ENCODE data around the gene FOXD3.

FOXD3 gene

GRCh38 chr1:63322114-63322943, at the start of gene FOXD3:
Gene FOXD3 (plus strand): TSS chr1:63322567. CDS start chr1:63323059, 492 bp downstream.
- no peaks in the 10 kb centered on the region for H3K36me3 ChIP-seq (ENCODE audit: insufficient read depth, low read length)
- H3K79me2 ChIP-seq (ENCODE audit: control insufficient read depth, insufficient read depth, low read length, unreplicated experiment) = no peaks in the 10 kb centered on the region
- H2AFZ ChIP-seq (ENCODE audit: low read length, unreplicated experiment) = peak within 1 kb of the TSS; percentile 66
- H3K27ac ChIP-seq (ENCODE audit: low read depth, low read length) = no peak within 1 kb of the TSS
- peak within 1 kb of the TSS; percentile 79 for H3K4me3 ChIP-seq (ENCODE audit: low read depth, low read length)
- no peaks in the 10 kb centered on the region for H3K4me1 ChIP-seq (ENCODE audit: control insufficient read depth, insufficient read depth, low read length, unreplicated experiment)
- peaks cover 97% of the 10 kb centered on the region for H3K27me3 ChIP-seq (ENCODE audit: insufficient read depth, low read length)

GRCh38 chr1:63272811-63273210, 49.6 kb upstream of the FOXD3 start:
- H3K36me3 ChIP-seq (ENCODE audit: insufficient read depth, low read length) = no peaks in the 10 kb centered on the region
- no peak overlapping the region for H2AFZ ChIP-seq (ENCODE audit: low read length, unreplicated experiment)
- no peaks in the 10 kb centered on the region for H3K79me2 ChIP-seq (ENCODE audit: control insufficient read depth, insufficient read depth, low read length, unreplicated experiment)
- H3K4me3 ChIP-seq (ENCODE audit: low read depth, low read length) = no peak overlapping the region
- H3K27ac ChIP-seq (ENCODE audit: low read depth, low read length) = no peak overlapping the region
- H3K27me3 ChIP-seq (ENCODE audit: insufficient read depth, low read length) = peaks cover 21% of the 10 kb centered on the region
- H3K4me1 ChIP-seq (ENCODE audit: control insufficient read depth, insufficient read depth, low read length, unreplicated experiment) = peaks cover 6% of the 10 kb centered on the region

GRCh38 chr1:63274371-63274770, 48.0 kb upstream of the FOXD3 start:
- no peak overlapping the region for H3K27ac ChIP-seq (ENCODE audit: low read depth, low read length)
- no peak overlapping the region for H2AFZ ChIP-seq (ENCODE audit: low read length, unreplicated experiment)
- H3K4me1 ChIP-seq (ENCODE audit: control insufficient read depth, insufficient read depth, low read length, unreplicated experiment) = peaks cover 1% of the 10 kb centered on the region
- no peaks in the 10 kb centered on the region for H3K36me3 ChIP-seq (ENCODE audit: insufficient read depth, low read length)
- peaks cover 21% of the 10 kb centered on the region for H3K27me3 ChIP-seq (ENCODE audit: insufficient read depth, low read length)
- H3K4me3 ChIP-seq (ENCODE audit: low read depth, low read length) = no peak overlapping the region
- no peaks in the 10 kb centered on the region for H3K79me2 ChIP-seq (ENCODE audit: control insufficient read depth, insufficient read depth, low read length, unreplicated experiment)

GRCh38 chr1:63274979-63275378, 47.4 kb upstream of the FOXD3 start:
- Histone ChIP-seq H2AFZ (ENCODE audit: low read length, unreplicated experiment) (no peak overlapping the region), H3K4me3 (ENCODE audit: low read depth, low read length) (no peak overlapping the region)

GRCh38 chr1:63276624-63277023, 45.7 kb upstream of the FOXD3 start:
- peaks cover 21% of the 10 kb centered on the region for H3K27me3 ChIP-seq (ENCODE audit: insufficient read depth, low read length)
- no peaks in the 10 kb centered on the region for H3K79me2 ChIP-seq (ENCODE audit: control insufficient read depth, insufficient read depth, low read length, unreplicated experiment)
- H3K4me1 ChIP-seq (ENCODE audit: control insufficient read depth, insufficient read depth, low read length, unreplicated experiment) = no peaks in the 10 kb centered on the region
- H3K27ac ChIP-seq (ENCODE audit: low read depth, low read length) = no peak overlapping the region
- H3K36me3 ChIP-seq (ENCODE audit: insufficient read depth, low read length) = no peaks in the 10 kb centered on the region
- H2AFZ ChIP-seq (ENCODE audit: low read length, unreplicated experiment) = no peak overlapping the region
- H3K4me3 ChIP-seq (ENCODE audit: low read depth, low read length) = no peak overlapping the region

More at GRCh38 chr1:63274979-63275378, 47.4 kb upstream of the FOXD3 start:
- no peak overlapping the region for H3K27ac ChIP-seq (ENCODE audit: low read depth, low read length)
- peaks cover 21% of the 10 kb centered on the region for H3K27me3 ChIP-seq (ENCODE audit: insufficient read depth, low read length)
- no peaks in the 10 kb centered on the region for H3K79me2 ChIP-seq (ENCODE audit: control insufficient read depth, insufficient read depth, low read length, unreplicated experiment)
- no peaks in the 10 kb centered on the region for H3K36me3 ChIP-seq (ENCODE audit: insufficient read depth, low read length)
- no peaks in the 10 kb centered on the region for H3K4me1 ChIP-seq (ENCODE audit: control insufficient read depth, insufficient read depth, low read length, unreplicated experiment)

- Histone ChIP-seq H3K79me2 (ENCODE audit: control insufficient read depth, insufficient read depth, low read length, unreplicated experiment) (no peaks in the 10 kb centered on the region), H3K27me3 (ENCODE audit: insufficient read depth, low read length) (peaks cover 21% of the 10 kb centered on the region), H3K36me3 (ENCODE audit: insufficient read depth, low read length) (no peaks in the 10 kb centered on the region), H3K4me3 (ENCODE audit: low read depth, low read length) (no peak overlapping the region), H2AFZ (ENCODE audit: low read length, unreplicated experiment) (no peak overlapping the region), H3K27ac (ENCODE audit: low read depth, low read length) (no peak overlapping the region), H3K4me1 (ENCODE audit: control insufficient read depth, insufficient read depth, low read length, unreplicated experiment) (no peaks in the 10 kb centered on the region)
Measured at GRCh38 chr1:63277195-63278192, 44.9 kb upstream of the FOXD3 start.

- H3K36me3 ChIP-seq (ENCODE audit: insufficient read depth, low read length) = no peaks in the 10 kb centered on the region
- H3K79me2 ChIP-seq (ENCODE audit: control insufficient read depth, insufficient read depth, low read length, unreplicated experiment) = no peaks in the 10 kb centered on the region
- no peak overlapping the region for H3K27ac ChIP-seq (ENCODE audit: low read depth, low read length)
- H3K4me3 ChIP-seq (ENCODE audit: low read depth, low read length) = no peak overlapping the region
- H3K4me1 ChIP-seq (ENCODE audit: control insufficient read depth, insufficient read depth, low read length, unreplicated experiment) = no peaks in the 10 kb centered on the region
- H2AFZ ChIP-seq (ENCODE audit: low read length, unreplicated experiment) = no peak overlapping the region
- 0 out of 2 replicates have a peak, but pooled peaks cover 2% of the 10 kb centered on the region for H3K27me3 ChIP-seq (ENCODE audit: insufficient read depth, low read length)
Measured at GRCh38 chr1:63281753-63282152, 40.6 kb upstream of the FOXD3 start.

- no peaks in the 10 kb centered on the region for H3K27me3 ChIP-seq (ENCODE audit: insufficient read depth, low read length)
- H2AFZ ChIP-seq (ENCODE audit: low read length, unreplicated experiment) = no peak overlapping the region
- no peaks in the 10 kb centered on the region for H3K36me3 ChIP-seq (ENCODE audit: insufficient read depth, low read length)
- H3K27ac ChIP-seq (ENCODE audit: low read depth, low read length) = no peak overlapping the region
- H3K4me3 ChIP-seq (ENCODE audit: low read depth, low read length) = no peak overlapping the region
- no peaks in the 10 kb centered on the region for H3K79me2 ChIP-seq (ENCODE audit: control insufficient read depth, insufficient read depth, low read length, unreplicated experiment)
- no peaks in the 10 kb centered on the region for H3K4me1 ChIP-seq (ENCODE audit: control insufficient read depth, insufficient read depth, low read length, unreplicated experiment)
Measured at GRCh38 chr1:63289135-63289534, 33.2 kb upstream of the FOXD3 start.

- no peaks in the 10 kb centered on the region for H3K79me2 ChIP-seq (ENCODE audit: control insufficient read depth, insufficient read depth, low read length, unreplicated experiment)
- no peaks in the 10 kb centered on the region for H3K4me1 ChIP-seq (ENCODE audit: control insufficient read depth, insufficient read depth, low read length, unreplicated experiment)
- no peak overlapping the region for H2AFZ ChIP-seq (ENCODE audit: low read length, unreplicated experiment)
- H3K4me3 ChIP-seq (ENCODE audit: low read depth, low read length) = no peak overlapping the region
- H3K36me3 ChIP-seq (ENCODE audit: insufficient read depth, low read length) = no peaks in the 10 kb centered on the region
- H3K27ac ChIP-seq (ENCODE audit: low read depth, low read length) = no peak overlapping the region
- H3K27me3 ChIP-seq (ENCODE audit: insufficient read depth, low read length) = peaks cover 8% of the 10 kb centered on the region; the same call in 1 of the 2 replicates
Measured at GRCh38 chr1:63294803-63295594, 27.4 kb upstream of the FOXD3 start.

GRCh38 chr1:63304410-63304809, 18.0 kb upstream of the FOXD3 start:
- Histone ChIP-seq H3K27me3 (ENCODE audit: insufficient read depth, low read length) (peaks cover 41% of the 10 kb centered on the region), H3K27ac (ENCODE audit: low read depth, low read length) (no peak overlapping the region), H3K4me3 (ENCODE audit: low read depth, low read length) (no peak overlapping the region), H3K79me2 (ENCODE audit: control insufficient read depth, insufficient read depth, low read length, unreplicated experiment) (no peaks in the 10 kb centered on the region), H3K4me1 (ENCODE audit: control insufficient read depth, insufficient read depth, low read length, unreplicated experiment) (no peaks in the 10 kb centered on the region), H2AFZ (ENCODE audit: low read length, unreplicated experiment) (no peak overlapping the region), H3K36me3 (ENCODE audit: insufficient read depth, low read length) (no peaks in the 10 kb centered on the region)

Data from ACC112 (cell line).